Measurements from ENCODE around the gene KLHL13.
A peak's percentile ranks its signal among the peaks of the same experiment; 100 is the strongest.
"Not testable (repeated sequence)": the region's sequence is repeated elsewhere in the genome, so short reads cannot be mapped to it uniquely, and the experiment has no call there.

Gene KLHL13, protein sequence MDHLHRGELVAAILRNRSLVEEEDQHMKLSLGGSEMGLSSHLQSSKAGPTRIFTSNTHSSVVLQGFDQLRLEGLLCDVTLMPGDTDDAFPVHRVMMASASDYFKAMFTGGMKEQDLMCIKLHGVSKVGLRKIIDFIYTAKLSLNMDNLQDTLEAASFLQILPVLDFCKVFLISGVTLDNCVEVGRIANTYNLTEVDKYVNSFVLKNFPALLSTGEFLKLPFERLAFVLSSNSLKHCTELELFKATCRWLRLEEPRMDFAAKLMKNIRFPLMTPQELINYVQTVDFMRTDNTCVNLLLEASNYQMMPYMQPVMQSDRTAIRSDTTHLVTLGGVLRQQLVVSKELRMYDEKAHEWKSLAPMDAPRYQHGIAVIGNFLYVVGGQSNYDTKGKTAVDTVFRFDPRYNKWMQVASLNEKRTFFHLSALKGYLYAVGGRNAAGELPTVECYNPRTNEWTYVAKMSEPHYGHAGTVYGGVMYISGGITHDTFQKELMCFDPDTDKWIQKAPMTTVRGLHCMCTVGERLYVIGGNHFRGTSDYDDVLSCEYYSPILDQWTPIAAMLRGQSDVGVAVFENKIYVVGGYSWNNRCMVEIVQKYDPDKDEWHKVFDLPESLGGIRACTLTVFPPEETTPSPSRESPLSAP

GRCh38 chrX:118116713-118117550, at the start of gene KLHL13:
Gene KLHL13, minus strand, starts transcription at chrX:118116810. Its CDS starts 88,337 bp downstream, at chrX:118028473.
- Mint-ChIP-seq H3K36me3 (ENCODE audit: low read depth) (no peaks in the 10 kb centered on the region), H3K27ac (peak within 1 kb of the TSS; percentile 52), H3K27me3 (ENCODE audit: low read depth) (peaks cover 33% of the 10 kb centered on the region), H3K4me1 (ENCODE audit: low read depth) (no peaks in the 10 kb centered on the region), H3K4me3 (peak within 1 kb of the TSS; percentile 66), H3K9me3 (no peaks in the 10 kb centered on the region)
- DNase-seq (ENCODE audit: low spot score) = no peak

GRCh38 chrX:118164138-118164537, 47.5 kb upstream of the KLHL13 start:
- Mint-ChIP-seq H3K27me3 (ENCODE audit: low read depth) (no peaks in the 10 kb centered on the region), H3K36me3 (ENCODE audit: low read depth) (no peaks in the 10 kb centered on the region), H3K4me3 (no peak overlapping the region), H3K4me1 (ENCODE audit: low read depth) (no peaks in the 10 kb centered on the region), H3K9me3 (no peaks in the 10 kb centered on the region), H3K27ac (no peak overlapping the region)
- DNase-seq (ENCODE audit: low spot score) = no peak

DNA sequence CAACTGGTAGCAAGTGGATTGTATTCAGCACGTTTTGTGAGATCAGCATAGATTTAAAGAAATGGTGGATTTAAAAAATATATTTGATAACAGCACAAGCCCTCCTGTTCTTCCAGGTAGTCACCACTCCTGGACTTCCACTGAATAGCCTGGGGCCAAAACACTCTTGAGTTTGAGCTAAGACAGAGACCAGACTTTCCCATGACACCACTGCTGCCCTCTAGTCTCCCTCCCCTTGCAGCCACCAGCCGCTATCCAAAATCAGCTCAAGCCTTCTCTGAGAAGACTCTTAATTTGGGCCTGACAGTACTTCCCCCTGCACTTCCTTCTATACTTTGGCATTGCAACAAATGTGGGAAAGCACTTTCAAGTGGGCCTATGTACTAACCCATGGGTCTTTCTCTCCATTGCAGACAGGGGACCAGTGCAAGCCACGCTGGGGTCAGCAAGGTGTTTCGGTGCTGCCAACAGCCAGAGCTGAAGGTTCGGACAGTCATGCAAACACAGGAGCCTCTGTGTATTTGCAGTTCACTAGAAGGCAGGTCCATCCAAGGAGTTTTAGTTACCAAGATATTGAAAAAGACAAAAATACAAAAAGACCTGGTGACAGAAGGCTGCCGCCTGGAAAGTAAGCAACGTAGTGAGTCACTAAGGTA, 40.5 kb upstream of the KLHL13 start:
- DNase-seq (ENCODE audit: low spot score) = no peak
- H3K27me3 Mint-ChIP-seq (ENCODE audit: low read depth) = no peaks in the 10 kb centered on the region
- H3K4me3 Mint-ChIP-seq = no peak overlapping the region
- no peaks in the 10 kb centered on the region for H3K4me1 Mint-ChIP-seq (ENCODE audit: low read depth)
- H3K36me3 Mint-ChIP-seq (ENCODE audit: low read depth) = no peaks in the 10 kb centered on the region
- H3K27ac Mint-ChIP-seq = no peak overlapping the region
- no peaks in the 10 kb centered on the region for H3K9me3 Mint-ChIP-seq

- Mint-ChIP-seq H3K9me3 (no peaks in the 10 kb centered on the region), H3K27me3 (ENCODE audit: low read depth) (no peaks in the 10 kb centered on the region), H3K27ac (no peak overlapping the region), H3K4me1 (ENCODE audit: low read depth) (no peaks in the 10 kb centered on the region), H3K4me3 (no peak overlapping the region), H3K36me3 (ENCODE audit: low read depth) (no peaks in the 10 kb centered on the region)
- no peak for DNase-seq (ENCODE audit: low spot score)
Measured at GRCh38 chrX:118156254-118156952, 39.8 kb upstream of the KLHL13 start.

DNA sequence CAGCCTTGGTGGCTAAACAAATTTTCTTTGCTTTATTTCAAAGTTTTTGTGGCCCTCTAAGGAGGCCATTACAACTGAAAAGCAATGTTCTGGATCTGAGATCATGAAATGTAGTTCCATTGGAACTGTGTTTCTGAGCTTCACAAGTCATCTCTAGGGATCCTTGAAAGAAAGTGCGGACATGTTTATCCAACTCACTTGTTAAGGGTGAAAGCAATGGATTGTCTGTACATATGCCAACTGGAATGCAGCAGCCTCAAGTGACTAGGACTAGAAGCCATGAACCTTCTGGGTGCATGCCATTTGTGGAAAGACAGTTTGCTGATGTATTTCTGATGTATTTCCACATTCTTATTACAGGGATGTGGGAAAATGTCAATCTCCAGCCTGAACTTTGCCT, 36.7 kb upstream of the KLHL13 start:
- no peaks in the 10 kb centered on the region for H3K36me3 Mint-ChIP-seq (ENCODE audit: low read depth)
- H3K27me3 Mint-ChIP-seq (ENCODE audit: low read depth) = no peaks in the 10 kb centered on the region
- no peaks in the 10 kb centered on the region for H3K4me1 Mint-ChIP-seq (ENCODE audit: low read depth)
- DNase-seq (ENCODE audit: low spot score) = no peak
- H3K27ac Mint-ChIP-seq = no peak overlapping the region
- H3K4me3 Mint-ChIP-seq = no peak overlapping the region
- no peaks in the 10 kb centered on the region for H3K9me3 Mint-ChIP-seq

GRCh38 chrX:118152721-118153120, 36.1 kb upstream of the KLHL13 start:
- Mint-ChIP-seq H3K36me3 (ENCODE audit: low read depth) (no peaks in the 10 kb centered on the region), H3K4me3 (no peak overlapping the region), H3K4me1 (ENCODE audit: low read depth) (no peaks in the 10 kb centered on the region), H3K9me3 (no peaks in the 10 kb centered on the region), H3K27me3 (ENCODE audit: low read depth) (no peaks in the 10 kb centered on the region), H3K27ac (no peak overlapping the region)
- DNase-seq (ENCODE audit: low spot score) = no peak

GRCh38 chrX:118148737-118149136, 32.1 kb upstream of the KLHL13 start:
- Mint-ChIP-seq H3K27me3 (ENCODE audit: low read depth) (no peaks in the 10 kb centered on the region), H3K4me3 (no peak overlapping the region), H3K27ac (no peak overlapping the region), H3K9me3 (no peaks in the 10 kb centered on the region), H3K36me3 (ENCODE audit: low read depth) (no peaks in the 10 kb centered on the region), H3K4me1 (ENCODE audit: low read depth) (no peaks in the 10 kb centered on the region)
- DNase-seq (ENCODE audit: low spot score) = no peak

DNA sequence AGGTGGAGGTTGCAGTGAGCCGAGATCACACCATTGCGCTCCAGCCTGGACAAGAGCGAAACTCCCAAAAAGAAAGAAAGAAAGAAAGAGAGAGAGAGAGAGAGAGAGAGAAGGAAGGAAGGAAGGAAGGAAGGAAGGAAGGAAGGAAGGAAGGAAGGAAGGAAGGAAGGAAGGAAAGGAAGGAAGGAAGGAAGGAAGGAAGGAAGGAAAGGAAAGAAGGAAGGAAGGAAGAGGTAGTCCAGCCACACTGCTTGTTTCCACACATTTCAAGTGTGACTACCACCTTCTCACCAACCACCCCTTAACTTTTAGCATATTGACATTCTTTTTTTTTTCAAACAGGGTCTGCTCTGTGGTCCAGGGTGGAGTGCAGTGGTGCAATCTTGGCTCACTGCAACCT, 31.2 kb upstream of the KLHL13 start:
- not testable (repeated sequence) for H3K27me3 Mint-ChIP-seq (ENCODE audit: low read depth); DNase-seq (ENCODE audit: low spot score); H3K36me3 Mint-ChIP-seq (ENCODE audit: low read depth); H3K27ac Mint-ChIP-seq; H3K9me3 Mint-ChIP-seq; H3K4me3 Mint-ChIP-seq; H3K4me1 Mint-ChIP-seq (ENCODE audit: low read depth)

GRCh38 chrX:118143578-118143977, 27.0 kb upstream of the KLHL13 start:
- no peaks in the 10 kb centered on the region for H3K9me3 Mint-ChIP-seq
- DNase-seq (ENCODE audit: low spot score) = no peak
- H3K4me1 Mint-ChIP-seq (ENCODE audit: low read depth) = no peaks in the 10 kb centered on the region
- no peak overlapping the region for H3K27ac Mint-ChIP-seq
- H3K4me3 Mint-ChIP-seq = no peak overlapping the region
- no peaks in the 10 kb centered on the region for H3K36me3 Mint-ChIP-seq (ENCODE audit: low read depth)
- H3K27me3 Mint-ChIP-seq (ENCODE audit: low read depth) = no peaks in the 10 kb centered on the region

DNA sequence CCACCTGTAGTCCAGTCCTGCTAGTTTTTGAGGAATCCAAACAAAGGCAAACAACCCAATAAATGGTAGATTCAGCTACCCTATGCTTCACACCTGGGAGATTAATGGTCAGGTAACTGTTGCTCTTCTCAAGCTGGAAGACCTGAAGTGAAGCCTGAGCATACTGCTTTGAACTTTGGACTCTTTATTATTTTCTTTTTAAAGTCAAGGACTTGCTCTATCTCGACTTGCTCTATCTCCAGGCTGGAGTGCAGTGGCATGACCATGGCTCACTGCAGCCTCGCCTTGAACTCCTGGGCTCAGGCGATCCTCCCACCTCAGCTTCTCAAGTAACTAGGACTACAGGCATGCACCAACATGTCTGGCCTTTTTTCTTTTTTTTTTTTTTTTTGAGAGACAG, 14.7 kb upstream of the KLHL13 start:
- H3K4me3 Mint-ChIP-seq = no peak overlapping the region
- DNase-seq (ENCODE audit: low spot score) = no peak
- no peaks in the 10 kb centered on the region for H3K36me3 Mint-ChIP-seq (ENCODE audit: low read depth)
- no peaks in the 10 kb centered on the region for H3K27me3 Mint-ChIP-seq (ENCODE audit: low read depth)
- no peaks in the 10 kb centered on the region for H3K9me3 Mint-ChIP-seq
- no peaks in the 10 kb centered on the region for H3K4me1 Mint-ChIP-seq (ENCODE audit: low read depth)
- H3K27ac Mint-ChIP-seq = no peak overlapping the region

- no peaks in the 10 kb centered on the region for H3K4me1 Mint-ChIP-seq (ENCODE audit: low read depth)
- H3K4me3 Mint-ChIP-seq = no peak overlapping the region
Measured at GRCh38 chrX:118129681-118130080, 13.1 kb upstream of the KLHL13 start.

DNA sequence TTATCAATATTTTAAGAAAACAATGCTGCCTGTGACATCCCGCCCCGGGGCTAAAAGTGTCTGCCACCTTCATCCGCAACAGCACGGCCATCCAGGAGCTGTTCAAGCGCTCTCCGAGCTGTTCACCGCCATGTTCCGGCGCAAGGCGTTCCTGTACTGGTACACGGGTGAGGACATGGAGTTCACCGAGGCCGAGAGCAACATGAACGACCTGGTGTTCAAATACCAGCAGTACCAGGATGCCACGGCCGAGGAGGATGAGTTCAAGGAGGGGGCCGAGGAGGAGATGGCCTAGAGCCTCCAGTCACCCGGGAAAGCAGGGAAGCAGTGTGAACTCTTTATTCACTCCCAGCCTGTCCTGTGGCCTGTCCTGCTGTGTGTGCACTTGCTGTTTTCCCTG, 12.1 kb upstream of the KLHL13 start:
- Mint-ChIP-seq H3K27ac (no peak overlapping the region), H3K27me3 (ENCODE audit: low read depth) (no peaks in the 10 kb centered on the region), H3K4me3 (no peak overlapping the region), H3K9me3 (no peaks in the 10 kb centered on the region), H3K4me1 (ENCODE audit: low read depth) (no peaks in the 10 kb centered on the region), H3K36me3 (ENCODE audit: low read depth) (no peaks in the 10 kb centered on the region)
- no peak for DNase-seq (ENCODE audit: low spot score)

More at GRCh38 chrX:118129681-118130080, 13.1 kb upstream of the KLHL13 start:
- no peaks in the 10 kb centered on the region for H3K36me3 Mint-ChIP-seq (ENCODE audit: low read depth)
- H3K9me3 Mint-ChIP-seq = no peaks in the 10 kb centered on the region
- DNase-seq (ENCODE audit: low spot score) = no peak
- H3K27me3 Mint-ChIP-seq (ENCODE audit: low read depth) = no peaks in the 10 kb centered on the region
- no peak overlapping the region for H3K27ac Mint-ChIP-seq

GRCh38 chrX:118126286-118126685, 9.7 kb upstream of the KLHL13 start:
- Mint-ChIP-seq H3K27me3 (ENCODE audit: low read depth) (no peaks in the 10 kb centered on the region), H3K27ac (no peak overlapping the region), H3K4me1 (ENCODE audit: low read depth) (no peaks in the 10 kb centered on the region), H3K4me3 (no peak overlapping the region), H3K36me3 (ENCODE audit: low read depth) (no peaks in the 10 kb centered on the region), H3K9me3 (no peaks in the 10 kb centered on the region)
- DNase-seq (ENCODE audit: low spot score) = no peak
